ENCODE results near the gene SPSB1. TPM values are rescaled to one million over a fixed set of nuclear protein-coding genes. Genes with fewer than 3 reads are reported as not detected.

Gene SPSB1
- total and polyA plus RNA-seq, 10 of the 15 experiments (the other 5 are each of a cell fraction or from before 2014, with no cell fraction given) = 0.02 to 2.0 (median 0.90) TPM; not detected in 1

- TF ChIP-seq NKRF (conservative IDR thresholded peaks at IDR 0.05) = no peak
- 0 out of 2 replicates have a peak, but pooled peaks have one; percentile 39 for TF ChIP-seq LARP7 (IDR thresholded peaks at IDR 0.05)
- TF ChIP-seq CBX5 (IDR thresholded peaks at IDR 0.05; ENCODE audit: low read depth) = no peak
- TF ChIP-seq, protein P1, sequence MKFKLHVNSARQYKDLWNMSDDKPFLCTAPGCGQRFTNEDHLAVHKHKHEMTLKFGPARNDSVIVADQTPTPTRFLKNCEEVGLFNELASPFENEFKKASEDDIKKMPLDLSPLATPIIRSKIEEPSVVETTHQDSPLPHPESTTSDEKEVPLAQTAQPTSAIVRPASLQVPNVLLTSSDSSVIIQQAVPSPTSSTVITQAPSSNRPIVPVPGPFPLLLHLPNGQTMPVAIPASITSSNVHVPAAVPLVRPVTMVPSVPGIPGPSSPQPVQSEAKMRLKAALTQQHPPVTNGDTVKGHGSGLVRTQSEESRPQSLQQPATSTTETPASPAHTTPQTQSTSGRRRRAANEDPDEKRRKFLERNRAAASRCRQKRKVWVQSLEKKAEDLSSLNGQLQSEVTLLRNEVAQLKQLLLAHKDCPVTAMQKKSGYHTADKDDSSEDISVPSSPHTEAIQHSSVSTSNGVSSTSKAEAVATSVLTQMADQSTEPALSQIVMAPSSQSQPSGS (IDR thresholded peaks at IDR 0.05; ENCODE audit: low read length) = no peak
- no peak for TF ChIP-seq RELA (IDR thresholded peaks at IDR 0.05; ENCODE audit: borderline replicate concordance, partially characterized antibody)
- no peak for TF ChIP-seq STAT1 (conservative IDR thresholded peaks at IDR 0.05)
- TF ChIP-seq SUZ12 (IDR thresholded peaks at IDR 0.05; ENCODE audit: unreplicated experiment) = no peak
Observed at GRCh38 chr1:9315411-9316079, 22.9 kb downstream of the SPSB1 start (continued).

GRCh38 chr1:9316080-9316444 is 23.4 kb downstream of the SPSB1 start:
- TF ChIP-seq JUNB (IDR thresholded peaks at IDR 0.05) (no peak), SUZ12 (IDR thresholded peaks at IDR 0.05; ENCODE audit: unreplicated experiment) (no peak), IKZF2 (IDR thresholded peaks at IDR 0.05) (0 out of 4 replicates have a peak, but pooled peaks of 1 of the 2 experiments have one; percentile 4), PML (IDR thresholded peaks at IDR 0.05; ENCODE audit: low read length) (no peak), CBX3 (IDR thresholded peaks at IDR 0.05; ENCODE audit: borderline replicate concordance, low read depth) (no peak), BHLHE40 (IDR thresholded peaks at IDR 0.05; ENCODE audit: borderline replicate concordance in 1 of 2, low read depth in 2 of 2, low read length in 1 of 2) (peak in 1 of 2 experiments; percentile 56; a peak in 1 of 4 replicates), EED (IDR thresholded peaks at IDR 0.05; ENCODE audit: low read depth) (0 out of 2 replicates have a peak, but pooled peaks have one; percentile 1), DPF2 (IDR thresholded peaks at IDR 0.05) (peak; percentile 10; the same call in 1 of the 2 replicates)
- Histone ChIP-seq H2AFZ (ENCODE audit: control insufficient read depth, low read depth, low read length) (no peak overlapping the region), H3K4me2 (ENCODE audit: control insufficient read depth, insufficient read depth) (peak overlapping the region; percentile 21), H3K9ac (ENCODE audit: control insufficient read depth, insufficient read depth, low read length) (no peak overlapping the region), H3K27ac (ENCODE audit: control insufficient read depth, insufficient read depth) (no peak overlapping the region), H3K79me2 (ENCODE audit: control insufficient read depth, insufficient read depth, low read length) (no peaks in the 10 kb centered on the region), H3K4me3 (no peak overlapping the region), H3K36me3 (ENCODE audit: control insufficient read depth in 2 of 2, insufficient read depth in 2 of 2, low read length in 1 of 2) (no peaks in the 10 kb centered on the region), H3K4me1 (ENCODE audit: control insufficient read depth, insufficient read depth, low read length) (peaks cover 17% of the 10 kb centered on the region), H4K20me1 (ENCODE audit: control insufficient read depth, insufficient read depth) (no peaks in the 10 kb centered on the region), H3K9me3 (replicated peaks; ENCODE audit: control insufficient read depth, insufficient read depth, low read length) (no peaks in the 10 kb centered on the region), H3K27me3 (replicated peaks in 1 of 2; ENCODE audit: control insufficient read depth in 2 of 2, insufficient read depth in 2 of 2, low read length in 1 of 2) (peaks cover 0 to 2% of the 10 kb centered on the region in 2 experiments; a peak in 1 of 4 replicates)
- FAIRE-seq (no peak), DNase-seq (ENCODE audit: low read depth, low spot score) (no peak), ATAC-seq (peak; percentile 21; the same call in 2 of the 3 replicates)
- BruUV-seq (replicated peaks) = no TSS peak
- intact Hi-C loops (cut with micrococcal nuclease; ENCODE audit: unreplicated experiment) (no loop called here), in situ Hi-C loops (cut with MboI) (no loop called here)
- ChIA-PET POLR2A (no interaction called here), RAD21 (ENCODE audit: unreplicated experiment) (no interaction called here), CTCF (no interaction called here), SMC1A (ENCODE audit: uncharacterized antibody, unreplicated experiment) (interaction anchor here (1.4 kb wide), 1 partner anchor 26 kb away, joined by 3 read pairs; no protein-coding TSS in a partner anchor)
- 13% methylated on average over 5 of the region's 7 CpGs for WGBS (ENCODE audit: insufficient coverage, insufficient replicate concordance, low lambda C conversion rate, missing lambda C conversion rate)

Data from GM12878 (cell line).